ENCODE data around the gene NXPH3.

The NXPH3 gene

DNA sequence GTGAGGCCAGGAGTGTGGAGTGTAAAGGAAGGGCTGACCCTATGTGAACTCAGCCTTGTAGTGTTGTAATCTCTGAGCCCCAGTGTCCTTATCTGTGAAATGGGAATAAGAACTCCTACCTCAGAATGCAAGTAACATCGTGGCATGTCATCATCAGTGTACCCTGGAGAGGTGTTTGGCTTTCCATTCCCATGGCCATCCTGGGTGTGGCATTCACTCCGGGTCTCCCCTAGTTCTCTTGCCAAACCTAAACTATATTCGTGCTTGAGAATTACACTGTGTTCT, 1.9 kb downstream of the NXPH3 start:
- TF ChIP-seq, protein P1, sequence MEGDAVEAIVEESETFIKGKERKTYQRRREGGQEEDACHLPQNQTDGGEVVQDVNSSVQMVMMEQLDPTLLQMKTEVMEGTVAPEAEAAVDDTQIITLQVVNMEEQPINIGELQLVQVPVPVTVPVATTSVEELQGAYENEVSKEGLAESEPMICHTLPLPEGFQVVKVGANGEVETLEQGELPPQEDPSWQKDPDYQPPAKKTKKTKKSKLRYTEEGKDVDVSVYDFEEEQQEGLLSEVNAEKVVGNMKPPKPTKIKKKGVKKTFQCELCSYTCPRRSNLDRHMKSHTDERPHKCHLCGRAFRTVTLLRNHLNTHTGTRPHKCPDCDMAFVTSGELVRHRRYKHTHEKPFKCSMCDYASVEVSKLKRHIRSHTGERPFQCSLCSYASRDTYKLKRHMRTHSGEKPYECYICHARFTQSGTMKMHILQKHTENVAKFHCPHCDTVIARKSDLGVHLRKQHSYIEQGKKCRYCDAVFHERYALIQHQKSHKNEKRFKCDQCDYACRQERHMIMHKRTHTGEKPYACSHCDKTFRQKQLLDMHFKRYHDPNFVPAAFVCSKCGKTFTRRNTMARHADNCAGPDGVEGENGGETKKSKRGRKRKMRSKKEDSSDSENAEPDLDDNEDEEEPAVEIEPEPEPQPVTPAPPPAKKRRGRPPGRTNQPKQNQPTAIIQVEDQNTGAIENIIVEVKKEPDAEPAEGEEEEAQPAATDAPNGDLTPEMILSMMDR (IDR thresholded peaks at IDR 0.05; ENCODE audit: borderline replicate concordance, insufficient read depth, low read depth, low read length), result no peak
- no peak overlapping the region for H3K4me3 ChIP-seq (ENCODE audit: low read depth, low read length)

DNA sequence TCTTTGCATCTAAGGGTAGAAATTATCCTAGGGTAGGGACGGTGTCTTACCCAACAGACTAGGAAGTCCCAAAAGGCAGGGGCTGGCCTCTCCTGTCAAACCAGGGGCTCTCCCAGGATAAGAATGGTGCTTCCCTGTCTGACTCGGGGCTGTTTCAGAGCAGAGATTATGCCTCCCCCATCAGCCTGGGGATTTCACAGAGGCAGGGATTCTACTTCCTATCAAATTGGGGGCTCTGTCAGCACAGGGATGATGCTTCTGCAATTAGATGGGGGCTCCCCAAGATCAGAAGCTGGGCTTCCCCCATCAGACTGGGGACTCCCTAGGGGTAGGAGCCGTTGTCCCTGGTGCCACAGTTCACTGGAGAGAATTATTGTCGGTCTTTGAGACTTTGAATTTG, 2.3 kb downstream of the NXPH3 start:
- H3K4me3 ChIP-seq (ENCODE audit: low read depth, low read length), result no peak overlapping the region
- TF ChIP-seq, protein P1 (IDR thresholded peaks at IDR 0.05; ENCODE audit: borderline replicate concordance, insufficient read depth, low read depth, low read length), result no peak

DNA sequence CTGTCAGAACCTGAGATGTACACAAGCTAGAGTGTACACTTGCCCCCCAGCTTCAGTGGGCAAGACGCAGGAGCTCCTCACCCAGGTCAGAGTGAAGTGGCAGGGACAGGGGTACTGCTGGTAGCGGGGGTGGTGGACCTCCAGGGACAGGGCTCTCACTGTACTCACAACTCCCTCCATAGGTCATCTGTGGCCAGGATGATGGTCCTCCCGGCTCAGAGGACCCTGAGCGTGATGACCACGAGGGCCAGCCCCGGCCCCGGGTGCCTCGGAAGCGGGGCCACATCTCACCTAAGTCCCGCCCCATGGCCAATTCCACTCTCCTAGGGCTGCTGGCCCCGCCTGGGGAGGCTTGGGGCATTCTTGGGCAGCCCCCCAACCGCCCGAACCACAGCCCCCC, 2.7 kb downstream of the NXPH3 start:
- TF ChIP-seq, protein P1 (IDR thresholded peaks at IDR 0.05; ENCODE audit: borderline replicate concordance, insufficient read depth, low read depth, low read length), result no peak
- no peak overlapping the region for H3K4me3 ChIP-seq (ENCODE audit: low read depth, low read length)

DNA sequence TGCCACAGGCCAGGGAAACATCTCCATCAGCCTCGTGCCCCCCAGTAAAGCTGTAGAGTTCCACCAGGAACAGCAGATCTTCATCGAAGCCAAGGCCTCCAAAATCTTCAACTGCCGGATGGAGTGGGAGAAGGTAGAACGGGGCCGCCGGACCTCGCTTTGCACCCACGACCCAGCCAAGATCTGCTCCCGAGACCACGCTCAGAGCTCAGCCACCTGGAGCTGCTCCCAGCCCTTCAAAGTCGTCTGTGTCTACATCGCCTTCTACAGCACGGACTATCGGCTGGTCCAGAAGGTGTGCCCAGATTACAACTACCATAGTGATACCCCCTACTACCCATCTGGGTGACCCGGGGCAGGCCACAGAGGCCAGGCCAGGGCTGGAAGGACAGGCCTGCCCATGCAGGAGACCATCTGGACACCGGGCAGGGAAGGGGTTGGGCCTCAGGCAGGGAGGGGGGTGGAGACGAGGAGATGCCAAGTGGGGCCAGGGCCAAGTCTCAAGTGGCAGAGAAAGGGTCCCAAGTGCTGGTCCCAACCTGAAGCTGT, 3.4 kb downstream of the NXPH3 start:
- TF ChIP-seq, protein P1 (IDR thresholded peaks at IDR 0.05; ENCODE audit: borderline replicate concordance, insufficient read depth, low read depth, low read length), result no peak
- H3K4me3 ChIP-seq (ENCODE audit: low read depth, low read length), result no peak overlapping the region

DNA sequence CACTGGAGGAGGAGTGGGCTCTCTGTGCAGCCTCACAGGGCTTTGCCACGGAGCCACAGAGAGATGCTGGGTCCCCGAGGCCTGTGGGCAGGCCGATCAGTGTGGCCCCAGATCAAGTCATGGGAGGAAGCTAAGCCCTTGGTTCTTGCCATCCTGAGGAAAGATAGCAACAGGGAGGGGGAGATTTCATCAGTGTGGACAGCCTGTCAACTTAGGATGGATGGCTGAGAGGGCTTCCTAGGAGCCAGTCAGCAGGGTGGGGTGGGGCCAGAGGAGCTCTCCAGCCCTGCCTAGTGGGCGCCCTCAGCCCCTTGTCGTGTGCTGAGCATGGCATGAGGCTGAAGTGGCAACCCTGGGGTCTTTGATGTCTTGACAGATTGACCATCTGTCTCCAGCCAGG, 3.9 kb downstream of the NXPH3 start:
- no peak overlapping the region for H3K4me3 ChIP-seq (ENCODE audit: low read depth, low read length)
- TF ChIP-seq, protein P1 (IDR thresholded peaks at IDR 0.05; ENCODE audit: borderline replicate concordance, insufficient read depth, low read depth, low read length), result no peak

DNA sequence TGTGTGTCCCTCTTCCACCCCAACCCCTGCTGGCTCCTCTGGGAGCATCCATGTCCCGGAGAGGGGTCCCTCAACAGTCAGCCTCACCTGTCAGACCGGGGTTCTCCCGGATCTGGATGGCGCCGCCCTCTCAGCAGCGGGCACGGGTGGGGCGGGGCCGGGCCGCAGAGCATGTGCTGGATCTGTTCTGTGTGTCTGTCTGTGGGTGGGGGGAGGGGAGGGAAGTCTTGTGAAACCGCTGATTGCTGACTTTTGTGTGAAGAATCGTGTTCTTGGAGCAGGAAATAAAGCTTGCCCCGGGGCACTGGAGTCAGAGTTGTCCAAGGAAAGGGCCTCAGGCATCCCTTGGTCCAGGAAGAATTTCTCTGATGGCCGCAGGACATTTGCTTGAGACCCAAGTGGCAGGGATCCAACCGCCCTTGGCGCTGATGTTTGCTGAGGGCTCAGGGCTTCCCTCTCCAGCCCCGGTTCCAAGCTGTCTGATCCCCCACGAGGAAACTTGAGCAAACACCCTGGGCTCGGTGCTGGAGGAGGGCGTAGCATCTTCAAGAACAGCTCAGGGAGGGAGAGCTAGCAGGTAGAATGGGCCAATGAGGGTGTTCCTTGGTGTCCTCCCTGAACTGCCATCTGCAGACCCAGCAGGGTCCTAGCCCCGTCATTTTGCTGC, 4.5 kb downstream of the NXPH3 start:
- TF ChIP-seq, protein P1 (IDR thresholded peaks at IDR 0.05; ENCODE audit: borderline replicate concordance, insufficient read depth, low read depth, low read length), result no peak
- no peak overlapping the region for H3K4me3 ChIP-seq (ENCODE audit: low read depth, low read length)

DNA sequence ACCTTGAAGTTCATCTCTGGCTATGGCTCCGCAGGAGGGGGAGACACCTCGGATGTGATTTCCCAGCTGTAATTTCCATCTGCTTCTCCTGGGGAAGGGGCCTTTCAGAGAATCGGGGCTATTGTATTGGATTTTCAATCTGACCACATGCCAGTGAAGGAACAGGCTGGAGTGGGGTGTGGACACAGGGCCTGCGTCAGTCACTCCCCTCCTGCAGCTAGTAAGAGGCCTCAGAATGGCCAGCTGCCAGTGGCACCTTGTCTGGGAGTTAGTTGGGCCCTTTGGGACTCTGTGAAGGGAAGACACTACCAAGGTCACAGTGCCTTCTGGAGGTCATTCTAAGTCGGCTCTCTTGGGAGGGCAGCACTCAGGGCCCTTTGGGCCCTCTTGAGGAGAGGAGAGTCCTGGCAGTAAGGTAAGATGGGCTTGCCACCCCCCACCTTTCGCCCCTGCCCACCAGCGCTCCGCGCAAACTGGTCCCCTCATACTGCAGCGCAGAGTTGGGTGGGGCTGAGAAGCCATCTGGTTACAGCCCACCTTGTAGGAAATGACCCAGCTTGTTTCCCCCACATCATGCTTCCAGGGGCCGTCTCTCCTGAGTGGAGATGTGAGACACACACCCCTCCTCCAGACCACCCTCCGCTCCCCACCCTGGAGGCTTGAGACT, 5.4 kb downstream of the NXPH3 start:
- no peak overlapping the region for H3K4me3 ChIP-seq (ENCODE audit: low read depth, low read length)
- TF ChIP-seq, protein P1 (IDR thresholded peaks at IDR 0.05; ENCODE audit: borderline replicate concordance, insufficient read depth, low read depth, low read length), result no peak

Measured in GM12875 (cell line).